ENCODE results near the gene ZNF48. TPM values are rescaled to one million over a fixed set of nuclear protein-coding genes. Genes with fewer than 3 reads are reported as not detected.

The ZNF48 gene
- total RNA-seq, 1 experiment from 2014 or later: 57.3 TPM

DNA sequence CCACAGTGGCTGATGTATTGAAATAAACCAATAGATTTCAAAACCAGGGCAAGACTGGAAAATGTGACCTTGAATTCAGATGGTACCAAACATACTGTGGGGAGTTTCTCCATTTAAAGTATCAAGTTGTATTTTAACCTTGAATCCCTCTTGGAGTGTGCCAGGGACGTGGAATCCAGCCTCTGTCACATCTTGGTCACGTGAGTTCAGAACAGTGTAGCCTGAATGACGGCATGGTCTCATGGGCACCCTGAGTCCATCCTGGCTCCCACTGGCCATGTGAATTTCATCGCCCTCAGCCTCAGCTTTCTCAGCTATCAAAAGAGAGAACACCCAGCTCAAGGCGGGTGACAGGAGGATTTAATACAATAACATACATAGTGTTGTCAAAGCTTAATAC lies 18.9 kb downstream of the ZNF48 start:
- Mint-ChIP-seq H3K9me3 (no peaks in the 10 kb centered on the region), H3K27ac (0 out of 7 replicates have a peak overlapping the region, but pooled peaks of 1 of the 3 experiments have one; percentile 10), H3K36me3 (ENCODE audit: insufficient read depth in 1 of 3, low read depth in 3 of 3) (peaks cover 23 to 38% (median 38%) of the 10 kb centered on the region in 3 experiments; a peak in 6 of 7 replicates), H3K4me1 (peaks cover 9 to 17% of the 10 kb centered on the region in 2 experiments), H3K4me3 (no peak overlapping the region), H3K27me3 (ENCODE audit: low read depth) (no peaks in the 10 kb centered on the region; the same call in 1 of the 2 replicates)
- no peak overlapping the region for H2BK120ac ChIP-seq (ENCODE audit: low read depth, low read length, poor library complexity, severe bottlenecking)
- no peak overlapping the region for H3K56ac ChIP-seq (ENCODE audit: insufficient read length, low read depth, low read length)
- H3K9ac ChIP-seq (ENCODE audit: extremely low read depth, insufficient read length, low read length): no peak overlapping the region
- H3K27ac ChIP-seq (ENCODE audit: insufficient read length, low read depth, low read length): no peak overlapping the region
- H3K23ac ChIP-seq (ENCODE audit: insufficient read length, low read depth, low read length): no peak overlapping the region
- H3K27me3 ChIP-seq (ENCODE audit: insufficient read depth, low read length): no peaks in the 10 kb centered on the region
- H2AFZ ChIP-seq (ENCODE audit: low read length): no peak overlapping the region
- H3K4me1 ChIP-seq (ENCODE audit: insufficient read depth, low read length): no peaks in the 10 kb centered on the region
- H3T11ph ChIP-seq (ENCODE audit: low read length): no peak overlapping the region
- H4K91ac ChIP-seq (ENCODE audit: insufficient read length, low read depth, low read length): no peak overlapping the region
- TF ChIP-seq, protein P1, sequence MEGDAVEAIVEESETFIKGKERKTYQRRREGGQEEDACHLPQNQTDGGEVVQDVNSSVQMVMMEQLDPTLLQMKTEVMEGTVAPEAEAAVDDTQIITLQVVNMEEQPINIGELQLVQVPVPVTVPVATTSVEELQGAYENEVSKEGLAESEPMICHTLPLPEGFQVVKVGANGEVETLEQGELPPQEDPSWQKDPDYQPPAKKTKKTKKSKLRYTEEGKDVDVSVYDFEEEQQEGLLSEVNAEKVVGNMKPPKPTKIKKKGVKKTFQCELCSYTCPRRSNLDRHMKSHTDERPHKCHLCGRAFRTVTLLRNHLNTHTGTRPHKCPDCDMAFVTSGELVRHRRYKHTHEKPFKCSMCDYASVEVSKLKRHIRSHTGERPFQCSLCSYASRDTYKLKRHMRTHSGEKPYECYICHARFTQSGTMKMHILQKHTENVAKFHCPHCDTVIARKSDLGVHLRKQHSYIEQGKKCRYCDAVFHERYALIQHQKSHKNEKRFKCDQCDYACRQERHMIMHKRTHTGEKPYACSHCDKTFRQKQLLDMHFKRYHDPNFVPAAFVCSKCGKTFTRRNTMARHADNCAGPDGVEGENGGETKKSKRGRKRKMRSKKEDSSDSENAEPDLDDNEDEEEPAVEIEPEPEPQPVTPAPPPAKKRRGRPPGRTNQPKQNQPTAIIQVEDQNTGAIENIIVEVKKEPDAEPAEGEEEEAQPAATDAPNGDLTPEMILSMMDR (conservative IDR thresholded peaks at IDR 0.05): no peak
- DNase-seq: no peak
- H3K79me2 ChIP-seq (ENCODE audit: insufficient read depth, low read length): 0 out of 2 replicates have a peak, but pooled peaks cover 1% of the 10 kb centered on the region
- no peak overlapping the region for H3K4me2 ChIP-seq (ENCODE audit: insufficient read depth, insufficient read length, low read length)
- no peak overlapping the region for H2BK15ac ChIP-seq (ENCODE audit: low read depth, low read length)
- H3K23me2 ChIP-seq (ENCODE audit: insufficient read length, low read depth, low read length, poor library complexity, severe bottlenecking): peaks cover 8% of the 10 kb centered on the region
- H3K18ac ChIP-seq (ENCODE audit: insufficient read length, low read depth, low read length): no peak overlapping the region
- H4K20me1 ChIP-seq (ENCODE audit: control insufficient read depth, insufficient read depth, insufficient read length): no peaks in the 10 kb centered on the region
- H3K79me1 ChIP-seq (ENCODE audit: insufficient read depth, low read depth, low read length, poor library complexity, severe bottlenecking): no peaks in the 10 kb centered on the region
- H2BK12ac ChIP-seq (ENCODE audit: insufficient read length, low read depth, low read length): no peak overlapping the region
- no peak overlapping the region for H2BK20ac ChIP-seq (ENCODE audit: low read depth, low read length, poor library complexity, severe bottlenecking)
- no peak overlapping the region for H3K14ac ChIP-seq (ENCODE audit: insufficient read depth, low read length)
- H2BK5ac ChIP-seq (ENCODE audit: insufficient read length, low read length): no peak overlapping the region
- no peak overlapping the region for H4K5ac ChIP-seq (ENCODE audit: insufficient read length, low read depth, low read length)
- no peak overlapping the region for H2AK5ac ChIP-seq (ENCODE audit: insufficient read length, low read length)
- H4K8ac ChIP-seq (replicated peaks; ENCODE audit: insufficient read length, low read depth, low read length): no peak overlapping the region
- no CpG with 5 or more reads among the region's 5 CpGs for WGBS (ENCODE audit: extremely low coverage, insufficient read length, low lambda C conversion rate)
- H3K4ac ChIP-seq (ENCODE audit: low read depth, low read length): no peak overlapping the region
- H3K9me3 ChIP-seq (ENCODE audit: control insufficient read depth, low read depth, low read length): no peaks in the 10 kb centered on the region
